ENCODE measurements around the gene COPG2. TPM values are rescaled to one million over a fixed set of nuclear protein-coding genes. Genes with fewer than 3 reads are reported as not detected.
"Not testable (repeated sequence)": the region's sequence is repeated elsewhere in the genome, so short reads cannot be mapped to it uniquely, and the experiment has no call there.

Gene COPG2
- total and polyA plus RNA-seq, 12 donors, result 5.3 to 27.2 (median 22.9) TPM

DNA sequence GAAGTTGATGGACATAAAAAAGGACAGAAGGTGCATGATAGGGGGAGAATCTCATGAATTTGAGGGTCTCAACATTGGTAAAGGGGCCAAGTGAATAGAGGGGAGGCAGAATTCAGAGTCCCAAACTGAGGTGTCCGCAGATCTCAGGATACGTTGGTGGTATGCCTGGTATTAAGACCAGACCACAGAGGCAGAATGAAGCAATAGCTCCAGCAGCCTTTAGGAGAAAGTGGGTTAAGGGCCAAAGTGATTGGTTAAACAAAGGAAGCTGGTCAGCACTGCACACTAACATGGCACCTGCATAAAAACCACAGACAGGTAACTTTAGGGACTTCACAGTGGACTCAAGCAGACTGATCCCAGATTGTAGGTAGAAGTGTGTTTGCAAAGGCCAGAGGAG lies 139.1 kb downstream of the COPG2 start:
- no peaks in the 10 kb centered on the region for H3K27me3 ChIP-seq
- H3K4me3 ChIP-seq, result no peak overlapping the region
- 97 to 98% methylated on average over 2 of the region's 2 CpGs for WGBS, 2 donors
- DNase-seq (no peak), ATAC-seq (no peak)
- TF ChIP-seq, protein P1, sequence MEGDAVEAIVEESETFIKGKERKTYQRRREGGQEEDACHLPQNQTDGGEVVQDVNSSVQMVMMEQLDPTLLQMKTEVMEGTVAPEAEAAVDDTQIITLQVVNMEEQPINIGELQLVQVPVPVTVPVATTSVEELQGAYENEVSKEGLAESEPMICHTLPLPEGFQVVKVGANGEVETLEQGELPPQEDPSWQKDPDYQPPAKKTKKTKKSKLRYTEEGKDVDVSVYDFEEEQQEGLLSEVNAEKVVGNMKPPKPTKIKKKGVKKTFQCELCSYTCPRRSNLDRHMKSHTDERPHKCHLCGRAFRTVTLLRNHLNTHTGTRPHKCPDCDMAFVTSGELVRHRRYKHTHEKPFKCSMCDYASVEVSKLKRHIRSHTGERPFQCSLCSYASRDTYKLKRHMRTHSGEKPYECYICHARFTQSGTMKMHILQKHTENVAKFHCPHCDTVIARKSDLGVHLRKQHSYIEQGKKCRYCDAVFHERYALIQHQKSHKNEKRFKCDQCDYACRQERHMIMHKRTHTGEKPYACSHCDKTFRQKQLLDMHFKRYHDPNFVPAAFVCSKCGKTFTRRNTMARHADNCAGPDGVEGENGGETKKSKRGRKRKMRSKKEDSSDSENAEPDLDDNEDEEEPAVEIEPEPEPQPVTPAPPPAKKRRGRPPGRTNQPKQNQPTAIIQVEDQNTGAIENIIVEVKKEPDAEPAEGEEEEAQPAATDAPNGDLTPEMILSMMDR (IDR thresholded peaks at IDR 0.05), result no peak
- H3K9me3 ChIP-seq, result no peaks in the 10 kb centered on the region
- no peak overlapping the region for H3K27ac ChIP-seq
- intact Hi-C loops (cut with DNase I), result no loop called here
- no peaks in the 10 kb centered on the region for H3K4me1 ChIP-seq
- H3K36me3 ChIP-seq, result peaks cover 0 to 39% (median 0%) of the 10 kb centered on the region in 9 donors

DNA sequence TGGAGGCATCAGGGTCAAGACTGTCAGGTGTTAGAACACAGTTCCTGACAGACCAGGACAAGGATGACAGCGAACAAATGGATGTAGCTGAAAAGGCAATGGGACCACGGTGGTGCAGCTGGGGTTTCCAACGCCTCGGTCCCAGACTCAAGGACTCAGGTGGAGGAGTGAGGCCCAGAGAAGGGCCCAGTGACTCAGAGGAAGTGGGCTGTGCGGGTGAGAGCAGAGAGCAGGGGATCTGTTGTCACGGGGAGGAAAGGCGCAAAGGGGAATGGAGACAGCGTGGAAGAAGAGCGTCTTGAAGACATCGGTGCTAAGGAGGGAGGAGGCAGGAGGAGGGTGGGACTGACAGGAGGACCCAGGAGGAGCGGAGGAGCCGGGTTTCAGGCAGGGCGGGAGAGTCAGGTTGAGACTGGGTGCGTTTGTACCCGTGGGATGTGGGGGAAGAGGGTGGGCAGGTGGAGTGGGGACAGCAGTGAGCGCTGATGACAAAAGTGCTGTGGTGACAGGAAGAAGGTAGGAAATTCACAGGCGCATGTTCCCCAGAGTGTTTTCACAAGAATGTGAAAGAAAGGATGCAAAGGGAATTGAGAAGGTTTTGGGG lies 140.7 kb downstream of the COPG2 start:
- H3K27ac ChIP-seq; intact Hi-C loops (cut with DNase I); H3K4me1 ChIP-seq; H3K27me3 ChIP-seq; H3K4me3 ChIP-seq; H3K9me3 ChIP-seq; ATAC-seq; DNase-seq: not testable (repeated sequence)
- 91 to 92% methylated on average over 15 to 17 of the region's 17 CpGs for WGBS, 2 donors
- peaks cover 0 to 32% (median 0%) of the 10 kb centered on the region in 9 donors for H3K36me3 ChIP-seq

DNA sequence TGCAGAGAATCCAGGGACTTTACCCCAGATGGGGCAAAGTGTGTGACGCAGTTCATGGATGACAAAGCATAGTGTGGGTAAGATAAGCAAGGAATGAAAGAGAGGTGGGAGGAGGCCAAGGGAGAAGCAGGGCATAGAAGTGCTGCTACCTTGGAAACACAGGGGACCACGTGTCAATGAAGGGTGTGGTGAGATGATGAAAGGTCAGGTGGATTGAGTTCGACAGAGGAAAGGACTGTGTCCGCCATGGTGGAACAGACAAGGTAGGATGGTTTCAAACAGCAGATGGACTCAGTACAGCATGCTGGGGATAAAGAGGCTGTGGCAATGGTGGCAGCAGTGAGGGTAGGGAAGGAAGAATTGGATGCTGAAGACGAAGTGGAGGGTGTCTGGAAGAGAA lies 143.9 kb downstream of the COPG2 start:
- Histone ChIP-seq H3K27me3 (no peaks in the 10 kb centered on the region), H3K4me3 (no peak overlapping the region), H3K4me1 (no peaks in the 10 kb centered on the region), H3K36me3 (peaks cover 0 to 18% (median 0%) of the 10 kb centered on the region in 9 donors), H3K27ac (no peak overlapping the region), H3K9me3 (no peaks in the 10 kb centered on the region)
- ATAC-seq (no peak), DNase-seq (no peak)
- intact Hi-C loops (cut with DNase I), result no loop called here
- 91 to 93% methylated on average over 5 of the region's 5 CpGs for WGBS, 2 donors
- TF ChIP-seq, protein P1 (IDR thresholded peaks at IDR 0.05), result no peak

DNA sequence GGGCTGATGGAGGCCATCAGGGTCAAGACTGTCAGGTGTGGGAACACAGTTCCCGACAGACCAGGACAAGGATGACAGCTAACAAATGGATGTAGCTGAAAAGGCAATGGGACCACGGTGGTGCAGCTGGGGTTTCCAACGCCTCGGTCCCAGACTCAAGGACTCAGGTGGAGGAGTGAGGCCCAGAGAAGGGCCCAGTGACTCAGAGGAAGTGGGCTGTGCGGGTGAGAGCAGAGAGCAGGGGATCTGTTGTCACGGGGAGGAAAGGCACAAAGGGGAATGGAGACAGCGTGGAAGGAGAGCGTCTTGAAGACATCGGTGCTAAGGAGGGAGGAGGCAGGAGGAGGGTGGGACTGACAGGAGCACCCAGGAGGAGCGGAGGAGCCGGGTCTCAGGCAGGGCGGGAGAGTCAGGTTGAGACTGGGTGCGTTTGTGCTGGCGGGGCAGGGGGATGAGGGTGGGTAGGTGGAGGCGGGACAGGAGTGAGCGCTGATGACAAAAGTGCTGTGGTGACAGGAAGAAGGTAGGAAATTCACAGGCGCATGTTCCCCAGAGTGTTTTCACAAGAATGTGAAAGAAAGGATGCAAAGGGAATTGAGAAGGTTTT lies 144.9 kb downstream of the COPG2 start:
- H3K4me1 ChIP-seq; ATAC-seq; H3K4me3 ChIP-seq; H3K9me3 ChIP-seq; H3K27me3 ChIP-seq; DNase-seq; H3K27ac ChIP-seq; intact Hi-C loops (cut with DNase I): not testable (repeated sequence)
- 92 to 94% methylated on average over 17 of the region's 17 CpGs for WGBS, 2 donors
- H3K36me3 ChIP-seq, result peaks cover 0 to 14% (median 0%) of the 10 kb centered on the region in 9 donors

DNA sequence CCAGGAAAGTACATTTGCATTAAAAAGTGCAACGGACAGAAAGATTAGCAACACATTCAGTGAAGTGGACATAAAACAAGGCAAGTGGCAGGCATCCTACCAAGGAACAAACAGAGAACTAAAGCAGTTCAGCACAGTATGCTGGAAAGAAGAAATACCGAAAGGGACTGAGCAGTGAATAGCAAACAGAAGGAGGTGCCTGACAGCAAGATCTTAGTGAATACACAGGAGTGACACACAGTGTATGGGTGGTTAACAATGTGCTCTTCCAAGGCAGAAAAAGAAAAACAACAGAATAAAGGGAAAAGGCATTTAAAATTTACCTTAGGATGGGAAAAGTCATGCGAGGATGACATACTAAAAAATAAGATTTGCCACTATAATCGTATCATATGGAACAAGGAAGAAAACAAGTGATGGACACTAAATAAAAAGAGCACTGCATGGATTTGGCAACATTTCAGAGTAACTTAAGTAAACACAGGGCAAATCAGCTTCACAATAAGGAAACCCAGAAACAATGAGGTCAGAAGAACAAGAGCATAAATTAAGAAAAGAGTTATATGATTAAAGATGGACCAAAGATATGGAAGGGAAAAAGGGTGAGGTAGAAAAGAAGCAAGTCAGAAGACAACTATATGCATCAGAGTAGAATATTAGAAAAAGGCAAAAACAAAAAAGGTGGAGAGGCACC lies 147.1 kb downstream of the COPG2 start:
- TF ChIP-seq, protein P1 (IDR thresholded peaks at IDR 0.05), result no peak
- Histone ChIP-seq H3K4me1 (no peaks in the 10 kb centered on the region), H3K36me3 (peaks cover 0 to 20% (median 0%) of the 10 kb centered on the region in 9 donors), H3K27me3 (no peaks in the 10 kb centered on the region), H3K27ac (no peak overlapping the region), H3K9me3 (no peaks in the 10 kb centered on the region), H3K4me3 (no peak overlapping the region)
- ATAC-seq, result no peak
- DNase-seq, result no peak
- intact Hi-C loops (cut with DNase I), result no loop called here
- WGBS, 2 donors, result 79 to 84% methylated on average over 4 of the region's 4 CpGs
